ENCODE measurements around the gene SULT4A1.

GRCh38 chr22:43835736-43836135 lies 26.6 kb downstream of the SULT4A1 start:
- TF ChIP-seq CTCF (IDR thresholded peaks at IDR 0.05; ENCODE audit: borderline replicate concordance, extremely low read depth, low read length, poor library complexity, severe bottlenecking) = no peak
- no peak for TF ChIP-seq EZH2 (IDR thresholded peaks at IDR 0.05; ENCODE audit: borderline replicate concordance, low read depth, low read length, severe bottlenecking)

Measured in DND-41 (cell line).